HUDEP-2 (cell line): Measurements from ENCODE around the gene TAOK1.
A peak's percentile ranks its signal among the peaks of the same experiment; 100 is the strongest.
"Not testable (repeated sequence)": the region's sequence is repeated elsewhere in the genome, so short reads cannot be mapped to it uniquely, and the experiment has no call there.

ENCODE experiments used
- DNase-seq, 76 experiments: peaks; one replicate each; lab custom pipeline; 2025; ENCODE audit not compliant: unreplicated experiment in 76 of 76; lab: John Stamatoyannopoulos, UW

The TAOK1 gene

GRCh38 chr17:29524692-29525091 is 134.5 kb downstream of the TAOK1 start:
- no peak for DNase-seq

- no peak for DNase-seq
Observed at GRCh38 chr17:29526322-29526721, 136.2 kb downstream of the TAOK1 start.

GRCh38 chr17:29533976-29534375 is 143.8 kb downstream of the TAOK1 start:
- DNase-seq: no peak

- DNase-seq: no peak
Observed at GRCh38 chr17:29544066-29544465, 153.9 kb downstream of the TAOK1 start.

GRCh38 chr17:29546085-29546484 is 155.9 kb downstream of the TAOK1 start:
- no peak for DNase-seq

GRCh38 chr17:29546830-29547229 is 156.7 kb downstream of the TAOK1 start:
- no peak for DNase-seq

DNA sequence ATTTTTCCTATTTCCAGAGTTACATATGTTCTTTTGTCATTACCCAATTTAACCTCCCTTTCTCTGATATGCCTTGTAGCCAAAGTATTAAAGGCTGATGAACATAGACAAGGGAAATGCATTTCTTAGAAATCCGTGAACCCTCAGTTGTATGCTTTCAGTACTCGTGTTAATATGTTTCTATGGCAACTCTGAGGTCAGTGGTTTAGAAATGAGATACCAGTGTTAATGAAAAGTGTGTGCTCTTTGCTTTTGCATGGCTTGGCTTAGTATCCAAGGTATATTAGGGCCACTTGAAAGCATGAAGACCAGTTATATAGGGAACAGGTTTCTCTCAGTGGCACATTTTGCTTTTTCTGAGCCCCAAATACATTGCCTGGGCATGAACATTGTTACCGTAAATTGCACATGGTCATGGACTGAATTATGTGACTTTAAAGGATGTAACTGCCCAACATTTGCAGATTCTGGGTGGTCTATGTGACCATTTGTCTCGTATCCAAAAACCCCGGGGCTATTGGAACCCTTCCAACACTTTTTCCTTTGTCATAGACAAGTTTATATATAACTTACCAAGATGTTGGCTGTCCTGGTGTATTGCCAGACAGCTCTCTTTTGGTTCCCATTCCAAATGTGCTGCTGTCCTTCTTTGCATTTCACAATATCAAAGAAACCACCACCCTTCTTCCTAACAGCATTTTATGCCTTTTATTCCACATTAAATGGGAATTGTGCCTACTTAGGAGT is 159.2 kb downstream of the TAOK1 start:
- no peak for DNase-seq

DNA sequence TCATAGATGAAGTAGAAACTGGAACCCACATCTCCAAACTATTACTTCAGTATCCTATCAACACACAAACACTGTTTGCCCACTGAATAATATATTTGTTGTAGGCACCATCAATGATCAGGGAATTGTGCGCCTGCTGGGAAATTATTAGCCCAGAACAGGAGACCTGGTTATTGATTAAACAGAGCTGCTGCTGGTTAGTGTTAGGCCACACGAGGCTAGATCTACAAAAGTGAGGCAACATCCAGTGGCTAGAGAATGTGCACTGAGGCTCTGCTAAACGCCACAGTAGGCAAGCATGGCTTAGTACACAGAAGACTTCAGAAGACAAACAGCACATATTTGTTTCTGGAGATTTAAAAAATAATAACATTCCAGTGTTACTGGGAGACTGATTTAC is 165.7 kb downstream of the TAOK1 start:
- no peak for DNase-seq

DNA sequence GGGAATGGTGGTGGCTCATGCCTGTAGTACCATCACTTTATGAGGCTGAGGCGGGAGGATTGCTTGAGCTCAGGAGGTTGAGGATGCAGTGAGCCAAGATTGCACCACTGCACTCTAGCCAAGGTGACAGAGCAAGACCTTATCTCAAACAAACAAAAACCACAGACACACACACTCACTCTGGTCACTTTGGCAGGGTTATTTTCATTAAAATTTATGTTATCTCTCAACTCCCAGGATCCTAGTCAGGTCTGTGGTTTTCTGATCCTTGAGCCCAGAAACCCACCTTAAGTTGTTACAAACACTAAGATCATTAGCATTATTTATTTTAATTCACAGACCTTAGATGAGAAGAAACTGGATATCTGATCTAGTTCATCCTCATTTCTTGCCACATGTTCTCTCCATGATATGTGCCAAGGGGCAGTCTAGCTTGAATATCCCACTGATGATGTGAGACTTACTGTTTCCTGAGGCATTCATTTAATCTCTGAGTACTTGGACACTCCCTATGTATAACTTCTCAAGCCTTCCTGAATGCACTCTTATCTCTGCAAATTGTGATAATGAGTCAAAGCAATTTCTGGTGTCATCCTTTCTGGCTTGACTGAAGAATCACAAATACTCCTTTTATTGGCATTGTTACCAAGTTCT is 167.0 kb downstream of the TAOK1 start:
- peak in 23 of 76 experiments; percentile 2 to 48 (median 21) for DNase-seq

DNA sequence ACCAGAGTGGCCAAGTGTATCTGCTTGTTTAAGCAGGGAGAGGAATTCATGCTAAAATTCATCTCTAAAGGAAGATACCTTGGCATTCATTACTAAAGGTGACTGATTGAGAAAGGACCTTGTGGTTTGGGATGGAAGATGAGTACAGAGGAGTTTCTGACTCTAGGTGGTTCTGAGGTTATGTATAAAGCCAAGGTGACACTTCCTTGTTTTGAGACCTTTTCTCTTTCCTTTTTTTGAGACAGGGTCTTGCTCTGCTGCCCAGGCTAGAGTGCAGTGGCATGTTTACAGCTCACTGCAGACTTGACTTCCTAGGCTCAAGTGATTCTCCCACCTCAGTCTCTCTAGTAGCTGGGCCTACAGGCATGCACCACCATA is 167.6 kb downstream of the TAOK1 start:
- DNase-seq: no peak

- DNase-seq: not testable (repeated sequence)
Observed at GRCh38 chr17:29558139-29558538, 168.0 kb downstream of the TAOK1 start.

- no peak for DNase-seq
Observed at GRCh38 chr17:29559640-29560039, 169.5 kb downstream of the TAOK1 start.

- DNase-seq: no peak
Observed at GRCh38 chr17:29560316-29560715, 170.2 kb downstream of the TAOK1 start.

DNA sequence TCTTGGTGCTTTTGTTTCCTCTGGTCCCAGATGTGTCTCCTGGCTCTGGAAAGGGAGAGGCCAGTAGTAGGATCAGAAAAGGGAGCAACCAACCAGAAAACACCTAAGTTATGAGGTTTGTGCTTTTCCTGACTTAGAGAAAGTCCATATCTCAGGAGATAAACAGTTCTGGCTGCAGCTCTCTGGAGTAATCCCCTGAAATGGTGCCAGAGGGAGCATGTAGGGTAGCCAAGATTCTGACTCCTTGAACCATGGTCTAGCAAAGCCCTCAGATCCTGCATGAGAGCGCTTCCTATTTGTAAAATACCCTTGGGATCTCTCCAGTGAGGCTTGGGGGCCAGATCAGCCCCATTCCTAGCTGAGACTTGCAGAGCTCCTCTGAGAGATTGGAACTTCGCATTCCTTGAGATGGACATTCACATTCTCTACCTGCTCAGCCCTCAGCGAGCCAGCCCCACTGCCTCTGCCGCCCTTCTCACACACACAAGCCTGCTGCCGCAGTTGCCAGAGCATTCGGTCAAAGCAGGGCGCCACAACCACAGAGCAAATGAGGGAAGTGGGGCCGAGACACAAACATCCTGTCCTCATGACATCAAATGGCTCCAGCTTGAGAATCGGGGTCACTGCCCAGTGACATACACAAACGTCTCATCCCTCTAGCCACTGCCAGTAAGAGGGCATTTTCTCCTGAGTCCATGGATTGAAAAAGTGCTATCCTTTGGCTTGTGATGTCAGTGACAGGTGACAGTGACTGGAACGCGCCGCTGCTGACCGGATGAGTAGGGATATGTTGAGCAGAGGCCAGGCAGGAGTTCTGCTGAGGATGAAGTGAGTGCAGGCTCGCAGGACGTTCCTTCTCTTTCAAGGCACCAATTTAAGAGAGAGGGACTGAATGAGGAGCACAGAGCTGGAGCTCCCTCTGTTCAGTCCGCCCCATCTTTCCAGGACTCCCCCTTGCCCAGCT is 171.7 kb downstream of the TAOK1 start:
- DNase-seq: no peak

DNA sequence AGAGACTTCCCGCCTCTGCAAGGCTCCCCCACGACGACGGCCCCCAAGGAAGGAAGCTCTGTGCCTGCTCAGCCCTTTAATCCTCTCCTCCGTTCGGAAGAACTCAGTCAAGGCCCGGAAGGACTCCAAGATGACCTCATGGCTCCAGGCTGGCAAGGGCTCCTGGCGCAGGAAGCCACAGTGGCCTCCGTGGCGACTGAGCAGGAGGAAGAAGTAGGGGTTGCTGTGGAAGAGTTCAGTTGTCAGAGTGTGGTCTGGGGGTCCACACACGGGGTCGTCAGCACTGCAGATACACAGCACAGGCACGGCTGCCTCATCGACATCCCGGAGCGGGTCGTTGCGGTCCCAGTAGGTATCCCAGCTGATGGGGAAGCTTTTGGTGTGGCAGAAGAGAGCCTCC is 172.5 kb downstream of the TAOK1 start:
- DNase-seq: no peak

- no peak for DNase-seq
Observed at GRCh38 chr17:29563816-29564215, 173.7 kb downstream of the TAOK1 start.

GRCh38 chr17:29565643-29566472 is 175.7 kb downstream of the TAOK1 start:
- DNase-seq: peak in 9 of 76 experiments; percentile 7 to 35 (median 18)

DNA sequence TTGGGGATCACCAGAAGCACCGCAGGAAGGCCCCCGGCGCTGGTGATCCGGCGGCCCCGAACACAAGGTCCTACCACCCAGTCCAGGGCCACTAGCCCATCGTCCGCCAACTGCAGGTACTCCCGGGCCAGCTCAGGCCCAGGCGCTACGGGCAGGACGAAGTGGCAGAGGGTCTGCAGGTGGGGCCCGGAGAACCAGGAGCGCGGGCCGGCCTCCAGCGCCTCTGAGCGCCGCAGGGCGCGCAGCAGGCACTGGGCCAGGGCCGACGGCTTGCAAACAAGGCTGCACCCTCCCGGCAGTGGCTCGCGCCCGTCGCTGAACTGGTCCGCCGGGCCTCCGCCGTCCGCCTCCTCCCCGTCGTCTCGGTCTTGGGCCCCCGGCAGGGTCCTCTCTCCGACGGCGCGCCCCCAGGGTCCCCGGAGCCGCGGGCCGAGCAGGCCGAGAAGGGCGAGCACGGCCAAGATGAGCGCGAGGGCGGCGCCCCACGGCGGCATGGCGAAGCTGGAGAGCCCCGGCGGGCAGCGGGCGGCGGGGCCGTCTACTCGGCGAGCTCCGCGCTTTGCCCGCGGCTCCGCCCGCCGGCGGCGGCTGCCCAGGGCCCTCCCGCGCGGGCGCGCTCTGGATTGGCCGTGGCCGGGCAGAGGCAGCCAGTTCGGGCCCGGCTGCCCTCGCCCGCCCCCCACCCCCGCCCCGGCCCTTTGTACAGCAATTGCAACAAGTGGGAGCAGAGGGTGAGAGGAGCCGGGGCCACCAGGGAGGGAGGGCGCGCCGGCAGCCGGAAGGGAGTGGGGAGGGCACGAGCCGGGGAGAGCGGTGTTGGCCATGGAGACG is 176.5 kb downstream of the TAOK1 start, which contains the start of gene ABHD15:
ABHD15 (minus strand) TSS at position 565 of the 831 bp plus-strand sequence; CDS start at position 494, 71 bp downstream.
- peak in 39 of 76 experiments; percentile 6 to 66 (median 37) for DNase-seq

GRCh38 chr17:29567304-29567553 is 177.1 kb downstream of the TAOK1 start:
- peak in 1 of 76 experiments; percentile 26 for DNase-seq
